D341Med (cell line): Measurements from ENCODE around the gene RPL27A.
A peak's percentile ranks its signal among the peaks of the same experiment; 100 is the strongest.

Experiments used
- DNase-seq: peaks from one replicate; pipeline ENCODE4 v3.0.0; 2012; ENCODE audit warnings: low spot score

RPL27A gene

DNA sequence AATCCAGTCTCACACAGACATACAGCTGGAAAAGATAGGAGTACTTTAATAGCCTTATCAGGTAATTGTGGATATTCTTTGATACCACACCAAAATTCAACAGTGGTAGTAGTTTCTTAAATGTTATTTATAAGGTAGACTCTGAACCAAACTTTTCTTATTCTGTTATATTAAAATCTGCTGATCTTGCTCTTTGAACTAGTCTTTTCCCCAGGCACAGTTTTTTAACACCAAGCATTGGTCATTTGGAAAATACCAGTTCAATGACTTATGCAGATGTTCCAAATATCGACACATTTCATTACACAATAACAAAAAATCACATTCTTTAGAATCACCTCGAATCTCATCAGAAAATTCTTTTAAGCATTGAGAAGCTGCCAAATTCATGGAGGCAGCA lies 7.7 kb upstream of the RPL27A start:
- DNase-seq, result no peak

DNA sequence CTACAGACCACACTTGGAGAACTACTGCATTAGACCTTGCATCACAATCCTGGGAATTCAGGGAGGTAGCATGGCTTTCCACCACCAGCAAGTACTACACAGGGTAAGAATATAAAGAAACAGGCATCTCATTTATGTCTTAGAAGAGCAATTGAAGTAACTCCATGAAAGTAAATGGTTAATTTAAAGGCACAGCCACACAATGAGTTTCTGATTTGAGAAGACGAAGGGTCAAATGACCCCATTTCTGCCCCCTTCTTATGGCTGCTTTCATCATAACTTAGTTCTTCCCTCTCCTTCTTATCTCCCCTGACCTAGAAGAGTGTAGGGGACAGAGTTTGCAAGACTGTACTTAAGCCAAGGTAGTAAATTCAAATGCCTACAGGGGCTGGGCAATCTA lies 6.1 kb upstream of the RPL27A start:
- no peak for DNase-seq

DNA sequence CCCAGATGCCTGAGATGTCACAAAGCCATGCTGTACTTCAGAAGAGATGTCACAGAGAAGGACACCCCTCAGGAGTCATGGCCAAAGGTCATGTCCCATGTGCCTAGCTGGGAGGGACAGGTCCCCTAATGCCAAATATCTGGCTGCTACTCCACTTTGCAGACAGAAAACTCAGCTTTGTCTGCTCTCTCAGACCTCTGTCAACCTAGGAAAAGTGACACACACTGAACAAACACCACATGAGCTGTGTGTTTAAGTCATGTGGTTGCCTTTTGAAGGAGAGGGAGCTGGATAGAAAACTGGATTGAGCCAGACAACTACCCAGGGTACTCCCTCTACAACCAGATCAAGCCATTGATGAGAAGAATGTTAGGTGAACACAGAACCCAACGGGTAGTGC lies 3.6 kb upstream of the RPL27A start:
- DNase-seq, result no peak

DNA sequence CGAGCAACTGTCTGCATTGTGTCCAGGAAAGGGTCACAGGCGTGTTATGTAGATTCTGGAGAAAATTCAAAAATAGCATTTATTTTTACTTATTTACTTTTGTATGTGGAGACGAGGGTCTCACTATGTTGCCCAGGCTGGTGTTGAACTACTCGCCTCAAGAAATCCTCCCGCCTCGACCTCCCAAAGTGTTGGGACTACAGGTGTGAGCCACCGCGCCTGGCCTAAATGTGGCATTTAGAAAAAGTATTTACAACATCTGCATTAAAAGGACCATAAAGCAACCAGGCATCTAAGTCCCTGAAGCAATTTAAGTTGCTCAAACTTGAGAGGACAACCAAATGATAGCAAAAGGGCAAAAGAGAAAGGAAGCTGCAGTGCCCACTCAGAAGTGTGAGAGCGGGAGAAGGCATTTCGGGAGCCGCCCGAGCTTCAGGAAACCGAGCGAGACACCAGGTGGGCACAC lies 722 bp upstream of the RPL27A start:
- DNase-seq, result no peak

DNA sequence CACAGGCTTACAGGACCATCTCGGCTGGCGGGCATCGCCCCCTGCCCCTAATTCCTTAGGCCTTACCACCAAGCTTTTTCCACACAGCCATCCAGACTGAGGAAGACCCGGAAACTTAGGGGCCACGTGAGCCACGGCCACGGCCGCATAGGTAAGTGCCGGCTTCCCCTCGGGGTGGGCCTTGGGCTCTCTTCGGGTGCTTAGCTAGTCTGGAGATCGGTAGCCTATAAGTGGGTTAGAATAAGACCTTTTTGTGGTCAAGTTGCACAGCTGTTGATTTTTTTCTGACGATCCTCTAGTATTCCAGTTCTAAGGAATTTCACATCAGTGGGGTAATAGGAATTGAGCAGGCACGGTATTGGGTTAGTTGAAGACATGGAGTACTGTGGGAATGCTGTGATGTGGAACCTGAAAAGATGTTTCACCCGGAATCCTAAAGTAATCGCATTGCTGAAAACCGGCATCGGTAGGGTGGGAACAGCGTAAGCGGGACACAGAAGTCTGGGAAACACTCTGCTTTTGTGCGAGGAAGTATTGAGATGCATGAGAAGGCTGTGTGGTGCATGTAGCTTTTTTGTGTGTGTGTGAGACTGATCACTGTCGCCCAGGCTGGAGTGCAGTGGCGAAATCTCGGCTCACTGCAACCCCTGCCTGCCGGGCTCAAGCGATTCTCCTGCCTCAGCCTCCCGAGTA lies 669 bp downstream of the RPL27A start:
- DNase-seq, result no peak

DNA sequence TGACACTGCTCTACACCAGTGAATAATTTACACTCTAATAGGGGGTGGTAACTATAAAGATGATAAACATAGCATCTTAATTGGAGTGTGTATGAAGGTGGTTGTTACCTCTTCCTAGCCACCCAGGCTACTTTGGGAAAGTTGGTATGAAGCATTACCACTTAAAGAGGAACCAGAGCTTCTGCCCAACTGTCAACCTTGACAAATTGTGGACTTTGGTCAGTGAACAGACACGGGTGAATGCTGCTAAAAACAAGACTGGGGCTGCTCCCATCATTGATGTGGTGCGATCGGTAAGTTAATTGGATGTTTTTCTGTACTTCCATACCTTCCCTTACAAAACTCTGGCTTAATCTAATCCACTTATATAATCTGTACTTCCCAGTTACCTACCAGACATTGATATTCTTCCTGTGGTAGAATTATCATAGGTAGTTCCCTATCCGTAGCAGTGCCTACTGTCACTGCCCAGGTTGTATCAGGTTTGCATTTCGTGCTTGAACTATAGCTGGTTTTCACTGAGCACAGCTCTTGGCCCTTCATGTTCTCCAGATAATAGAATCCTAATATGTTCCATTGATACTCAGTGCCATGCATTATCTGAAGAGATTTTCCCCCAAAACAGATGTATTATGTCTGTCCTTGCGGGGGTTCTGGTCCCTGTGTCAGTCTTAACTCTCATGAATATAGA lies 2.2 kb downstream of the RPL27A start:
- no peak for DNase-seq

DNA sequence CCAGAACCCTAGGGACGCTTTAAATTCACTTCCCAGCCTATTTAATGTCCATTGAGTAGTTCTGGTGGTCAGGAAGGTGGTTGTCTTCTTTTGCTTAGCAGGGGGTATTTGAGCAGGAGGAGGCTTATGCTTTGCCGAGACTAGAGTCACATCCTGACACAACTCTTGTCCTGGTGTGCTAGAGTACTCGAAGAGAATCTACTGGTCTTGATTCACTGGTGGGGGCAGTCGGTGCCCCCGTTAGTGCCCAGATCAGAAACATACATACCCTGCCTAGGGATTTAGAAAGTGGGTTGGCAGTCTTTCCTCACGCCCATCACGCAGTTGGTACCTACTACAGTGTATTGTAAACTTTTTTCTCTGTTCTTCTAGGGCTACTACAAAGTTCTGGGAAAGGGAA lies 2.7 kb downstream of the RPL27A start:
- DNase-seq, result no peak

DNA sequence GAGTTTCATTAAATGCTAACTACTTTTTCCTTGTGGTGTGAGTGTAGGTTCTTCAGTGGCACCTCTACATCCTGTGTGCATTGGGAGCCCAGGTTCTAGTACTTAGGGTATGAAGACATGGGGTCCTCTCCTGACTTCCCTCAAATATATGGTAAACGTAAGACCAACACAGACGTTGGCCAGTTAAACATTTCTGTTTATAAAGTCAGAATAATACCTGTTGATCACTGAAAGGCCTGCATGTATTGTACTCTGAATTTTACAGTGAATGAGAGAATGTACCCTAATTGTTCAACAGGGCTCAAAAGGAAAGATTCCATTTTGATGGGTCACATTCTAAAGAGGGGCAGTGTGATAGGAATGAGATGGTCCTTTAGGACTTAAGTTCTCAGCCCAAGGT lies 3.2 kb downstream of the RPL27A start:
- no peak for DNase-seq

DNA sequence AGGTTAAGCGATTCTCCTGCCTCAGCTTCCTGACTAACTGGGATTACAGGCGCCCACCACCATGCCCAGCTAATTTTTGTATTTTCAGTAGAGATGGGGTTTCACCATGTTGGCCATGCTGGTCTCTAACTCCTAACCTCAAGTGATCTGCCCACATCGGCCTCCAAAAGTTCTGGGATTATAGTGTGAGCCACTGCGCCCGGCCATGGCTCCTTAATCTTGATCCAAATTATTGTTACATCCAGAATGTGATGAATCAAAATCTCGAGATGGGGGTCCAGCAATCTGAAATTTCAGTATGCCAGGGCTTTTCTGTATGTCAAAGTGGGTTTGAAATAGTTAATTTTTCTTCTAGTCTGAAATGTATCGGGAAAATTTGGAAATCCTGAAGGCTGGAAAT lies 3.7 kb downstream of the RPL27A start:
- no peak for DNase-seq

DNA sequence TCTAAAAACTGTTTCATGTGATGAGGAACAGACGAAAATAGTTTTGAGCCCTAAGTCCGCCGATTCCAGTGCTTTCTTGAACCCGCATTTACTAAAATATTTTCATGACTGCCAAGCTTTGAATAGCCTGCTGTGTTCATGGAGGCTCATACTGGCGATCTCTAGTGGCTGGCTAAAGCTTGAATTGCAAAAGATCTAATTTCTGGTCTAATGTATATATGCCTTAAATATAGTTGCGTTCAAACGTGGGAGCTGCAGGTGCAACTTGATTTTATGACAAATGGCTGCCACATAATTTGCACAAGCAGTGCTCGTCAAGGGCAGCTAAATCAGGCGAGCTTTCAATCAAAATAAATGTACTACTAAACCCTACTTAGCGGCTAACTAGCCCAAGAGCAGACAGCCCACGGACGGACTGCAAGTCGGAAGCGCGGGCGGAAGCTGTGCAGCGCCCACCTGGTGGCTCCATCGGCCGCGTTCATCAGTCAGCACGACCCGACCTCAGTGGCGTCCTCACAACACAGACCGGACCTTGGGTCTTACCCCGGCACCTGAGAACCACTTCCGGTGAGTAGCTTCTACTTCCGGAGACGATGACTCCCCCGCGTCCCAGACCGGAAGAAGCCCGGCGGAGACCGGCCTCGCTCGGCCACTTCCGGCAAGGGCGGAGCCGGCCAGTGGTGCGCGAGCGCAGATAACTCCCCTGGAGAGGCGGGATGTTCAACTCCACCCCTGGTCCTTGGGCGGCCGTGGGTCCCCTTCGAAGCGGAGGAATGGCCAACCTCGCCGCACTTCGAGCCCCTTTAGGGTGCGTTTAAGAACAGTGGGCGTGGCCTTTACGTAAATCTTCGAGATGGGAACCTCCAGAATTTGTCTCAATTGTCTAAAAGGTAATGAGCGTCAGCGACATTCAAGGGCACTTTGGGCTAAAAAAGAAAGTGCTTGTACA lies 6.1 kb downstream of the RPL27A start:
- DNase-seq, result peak; percentile 94

DNA sequence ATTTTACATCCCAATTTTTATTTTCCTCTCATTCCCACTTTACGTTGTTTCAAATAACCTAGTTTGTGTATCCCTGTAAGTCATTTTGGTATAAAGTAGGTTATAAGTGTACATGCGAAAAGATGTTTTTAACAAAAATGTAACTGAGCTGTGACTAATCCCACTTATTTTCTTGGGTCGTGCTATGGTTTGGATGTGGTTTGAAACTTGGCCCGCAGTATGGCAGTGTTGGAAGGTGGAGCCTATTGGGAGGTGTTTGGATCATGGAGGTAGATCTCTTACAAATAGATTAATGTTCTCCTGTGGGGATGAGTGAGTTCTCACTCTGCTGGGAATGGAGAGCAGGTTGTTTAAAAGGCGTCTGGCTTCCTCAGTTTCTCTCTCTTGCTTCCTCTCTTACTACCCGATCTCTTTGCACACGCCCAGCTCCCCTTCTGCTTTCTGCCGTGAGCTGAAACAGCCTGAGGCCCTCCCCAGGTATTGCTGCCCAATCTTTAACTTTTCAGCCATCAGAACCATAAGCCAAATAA lies 7.2 kb downstream of the RPL27A start:
- no peak for DNase-seq

DNA sequence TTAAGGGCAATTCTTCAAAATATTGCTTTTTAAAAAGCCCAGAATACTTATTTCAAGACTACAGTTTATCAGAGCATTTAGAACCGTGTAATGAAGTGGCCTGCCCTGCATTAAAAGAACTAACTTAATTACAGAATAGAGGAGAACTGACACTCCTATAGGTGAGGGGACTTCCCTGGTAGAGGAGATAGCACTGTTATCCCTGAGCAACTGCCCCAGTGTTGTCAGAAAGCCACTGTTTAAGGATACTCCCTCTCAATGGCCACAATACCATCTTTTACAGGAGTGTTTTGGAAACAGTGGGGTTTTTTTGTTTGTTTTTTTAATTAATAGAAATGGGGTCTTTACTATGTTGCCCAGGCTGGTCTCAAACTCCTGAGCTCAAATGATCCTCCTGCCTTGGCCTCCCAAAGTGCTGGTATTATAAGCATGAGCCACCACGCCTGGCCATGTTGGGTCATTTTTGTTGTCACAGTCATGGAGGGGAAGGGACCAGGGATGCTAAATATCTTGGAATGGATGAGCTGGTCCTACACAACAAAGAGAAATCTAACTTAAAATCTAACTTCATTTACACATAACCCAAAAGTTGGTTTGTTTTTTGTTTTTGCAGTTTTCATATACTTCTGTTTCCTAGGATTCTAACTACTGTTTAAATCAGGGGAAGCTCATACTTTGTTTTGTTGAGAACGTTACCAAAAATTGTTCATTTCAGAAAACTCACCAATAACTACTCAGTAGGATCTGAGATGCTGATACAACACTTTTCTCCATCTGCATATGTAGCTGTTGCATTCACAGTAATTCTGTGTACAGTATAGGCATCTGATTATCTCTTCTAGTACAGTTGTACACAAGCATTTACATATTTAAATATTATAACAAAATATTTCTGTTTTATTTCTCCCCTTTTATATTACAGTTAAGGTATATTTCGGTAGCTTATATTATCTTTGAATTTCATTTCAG lies 8.1 kb downstream of the RPL27A start:
- DNase-seq, result no peak

DNA sequence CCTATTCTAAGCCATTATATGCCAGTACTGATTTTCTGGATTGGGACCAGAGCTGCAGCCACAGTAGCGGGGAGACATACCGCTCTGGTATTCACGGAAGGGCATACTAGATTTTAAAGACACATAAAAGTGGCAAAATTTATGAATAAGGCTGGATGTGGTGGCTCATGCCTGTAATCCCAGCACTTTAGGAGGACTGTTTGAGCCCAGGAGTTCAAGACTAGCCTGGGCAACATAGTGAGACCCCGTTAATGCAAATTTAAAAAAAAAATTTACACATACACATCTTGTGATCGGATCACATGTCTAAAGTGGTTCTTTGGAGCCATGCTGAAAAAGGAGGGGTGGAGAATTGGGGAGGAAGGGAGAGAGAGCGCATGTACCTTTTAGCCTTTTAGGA lies 9.0 kb downstream of the RPL27A start:
- no peak for DNase-seq

DNA sequence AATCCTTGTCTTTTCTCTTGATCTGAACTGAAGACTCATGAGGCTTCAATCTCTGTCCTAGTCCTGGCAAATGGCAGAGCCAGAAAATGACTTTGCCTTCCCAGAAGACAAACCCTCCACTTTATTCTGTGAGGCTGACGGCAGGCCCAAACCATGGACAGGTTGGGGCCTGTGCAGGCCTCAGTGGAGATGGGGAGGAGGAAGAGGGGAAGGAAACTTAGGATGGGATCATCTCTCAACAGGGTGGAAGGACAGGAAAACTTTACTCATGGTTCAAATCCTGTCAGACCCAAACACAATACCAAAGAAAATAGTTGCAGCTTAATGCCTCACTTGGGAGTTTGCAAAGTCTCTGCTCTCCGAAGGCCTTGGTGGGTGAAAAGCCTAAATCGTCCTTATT lies 9.8 kb downstream of the RPL27A start:
- DNase-seq, result no peak

DNA sequence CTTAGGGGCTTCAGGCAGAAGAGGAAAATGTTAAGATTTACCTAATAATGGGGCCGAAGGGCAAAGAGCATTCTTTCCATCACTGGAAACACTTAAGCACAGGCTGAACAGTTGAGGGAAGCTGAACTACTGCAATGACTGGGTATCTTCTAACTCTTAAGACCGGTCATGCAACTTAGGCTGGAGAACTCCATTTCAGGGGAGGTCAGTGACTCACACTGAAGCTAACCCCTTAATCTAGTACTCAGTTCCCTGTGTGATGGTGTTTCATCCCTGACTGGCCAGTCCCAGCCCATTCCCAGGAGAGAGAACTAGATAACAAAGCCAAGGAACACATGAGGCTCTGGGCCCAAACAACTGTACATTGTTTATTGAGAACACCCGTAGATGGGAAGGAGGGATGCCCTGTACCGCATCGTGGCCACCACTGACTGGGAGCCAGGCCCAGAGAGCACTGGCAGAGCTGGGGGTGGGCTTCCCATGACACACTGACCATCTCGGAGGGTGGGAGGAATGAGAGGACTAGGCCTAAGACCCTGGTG lies 10.5 kb downstream of the RPL27A start:
- DNase-seq, result no peak

DNA sequence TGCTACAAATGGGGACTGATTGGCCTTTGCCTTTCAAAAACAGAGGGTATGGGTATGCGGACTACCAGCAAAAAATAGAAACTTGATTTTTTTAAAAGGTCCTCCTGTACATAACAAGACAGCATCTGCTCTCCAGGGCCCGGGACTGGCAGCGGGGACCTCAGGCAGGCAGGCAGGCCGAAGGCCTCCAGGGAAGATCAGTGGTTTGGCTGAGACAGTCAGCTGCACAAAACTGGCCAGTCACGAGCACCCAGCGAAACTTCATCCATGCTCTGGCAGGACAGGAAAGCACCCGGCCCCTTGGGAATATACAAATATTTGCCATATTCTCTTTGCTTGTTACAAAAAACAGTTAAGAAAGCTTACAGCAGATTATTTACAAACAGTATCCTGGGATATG lies 11.0 kb downstream of the RPL27A start:
- DNase-seq, result peak; percentile 43

DNA sequence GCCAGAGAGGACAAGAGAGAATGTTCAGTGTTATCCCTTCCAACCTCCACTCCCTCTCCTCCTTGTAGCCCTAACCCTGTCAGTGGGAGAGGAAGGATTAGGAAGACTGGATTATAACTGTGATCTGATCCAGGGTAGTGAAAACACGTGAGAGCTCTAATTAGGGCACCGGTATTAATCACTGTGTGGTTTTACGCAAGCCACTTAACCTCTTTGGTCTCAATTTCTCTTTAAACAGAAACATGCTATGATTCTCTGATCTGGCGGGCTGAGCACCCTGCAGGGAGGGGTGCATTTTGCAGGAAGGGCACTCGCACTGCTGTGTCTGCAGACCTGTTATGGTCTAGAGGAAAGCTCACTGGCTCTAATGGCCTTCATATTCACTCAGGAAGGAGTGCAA lies 11.5 kb downstream of the RPL27A start:
- DNase-seq, result peak; percentile 48

DNA sequence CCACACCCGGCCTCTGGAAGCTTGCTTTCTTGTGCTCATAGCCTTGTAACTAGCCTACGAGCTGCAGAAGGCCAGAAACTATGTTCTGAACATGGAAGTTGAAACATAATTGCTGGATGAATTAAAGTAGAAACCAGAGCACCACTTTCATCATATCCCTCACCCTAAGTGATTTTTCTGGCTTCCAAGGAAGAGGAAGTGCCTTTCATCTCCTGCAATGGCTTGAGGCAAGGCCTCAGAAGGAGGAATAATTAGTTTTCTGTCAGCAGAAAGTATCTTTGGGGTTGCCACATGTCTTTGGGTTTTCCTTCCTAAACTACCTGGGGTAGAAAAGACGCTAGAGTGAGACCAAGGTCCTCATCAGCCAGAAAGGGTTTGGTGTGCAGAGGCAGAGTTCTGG lies 14.5 kb downstream of the RPL27A start:
- DNase-seq, result no peak

DNA sequence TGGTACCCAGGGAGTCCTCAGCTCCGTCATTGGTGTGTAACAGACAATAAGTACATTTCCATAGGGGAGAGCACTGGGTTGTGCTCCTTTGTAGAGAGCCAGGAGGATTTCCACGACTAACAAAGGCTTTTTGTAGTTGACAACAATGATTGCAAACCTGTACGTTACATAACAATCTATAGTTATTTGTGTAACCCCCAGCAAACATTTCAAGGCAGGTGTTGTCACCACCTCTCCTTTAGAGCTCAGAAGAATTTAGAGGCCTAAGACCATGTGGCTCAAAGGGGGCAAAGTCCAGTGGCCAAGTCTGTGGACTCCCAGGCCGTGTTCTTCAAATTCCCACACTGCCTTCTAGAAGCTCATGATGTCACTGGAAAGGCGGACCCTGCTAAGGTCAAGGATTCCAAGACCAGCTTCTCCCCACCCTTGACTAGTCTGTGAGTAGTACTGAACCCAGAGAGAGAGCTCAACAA lies 15.8 kb downstream of the RPL27A start:
- no peak for DNase-seq

DNA sequence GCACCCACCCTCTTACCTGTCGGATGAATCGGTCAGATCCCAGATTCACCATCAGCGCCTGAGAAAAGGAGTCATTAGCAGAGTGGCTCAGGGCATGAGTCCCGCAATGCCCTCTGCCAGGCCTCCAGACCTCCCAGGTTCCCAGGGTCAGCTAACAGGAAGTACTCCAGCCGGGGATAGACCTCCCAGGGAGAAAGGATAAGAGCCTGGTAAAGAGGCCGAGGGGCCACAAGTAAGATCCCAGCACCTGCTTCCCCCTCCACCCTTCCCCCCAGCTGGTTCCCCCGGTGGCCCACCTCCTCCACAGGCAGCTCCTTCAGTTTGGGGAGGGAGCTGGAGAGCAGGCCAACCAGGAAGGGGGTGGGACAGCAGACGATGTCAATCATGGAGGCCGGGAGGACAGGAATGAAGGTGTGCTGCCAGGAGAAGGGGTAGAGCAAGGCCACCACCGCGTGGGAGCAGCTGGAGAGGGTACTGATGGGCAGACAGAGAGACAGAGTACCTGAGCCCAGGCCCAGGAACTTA lies 16.4 kb downstream of the RPL27A start:
- no peak for DNase-seq

DNA sequence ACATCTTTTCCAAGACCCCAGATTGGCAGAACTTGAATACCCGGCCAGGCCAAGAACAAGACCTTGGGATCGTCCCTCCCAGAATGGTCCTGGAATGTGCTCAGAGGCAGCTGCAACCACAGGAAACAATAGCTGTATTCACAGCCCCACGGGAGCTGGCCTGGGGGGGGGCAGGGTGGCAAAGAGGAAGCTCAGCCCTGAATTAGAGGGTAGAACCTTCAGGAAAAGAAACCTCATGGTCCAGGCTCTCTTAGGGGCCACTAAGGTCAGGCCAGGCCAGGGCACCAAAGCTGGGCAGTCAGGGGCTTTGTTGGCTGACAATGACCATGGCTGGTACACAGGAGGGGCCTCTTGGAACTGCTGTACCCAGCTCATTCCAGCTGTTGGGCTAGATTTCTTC lies 17.3 kb downstream of the RPL27A start:
- DNase-seq, result no peak
